Spleen (tissue), 11 donors: Measurements from ENCODE around the gene LCE1D. TPM values are rescaled to one million over a fixed set of nuclear protein-coding genes. Genes with fewer than 3 reads are reported as not detected.

ENCODE experiments used
- DNase-seq: peaks from one replicate; pipeline ENCODE4 v3.0.0-alpha.2; 2020
- H3K27ac ChIP-seq, 8 donors: fragments of 200-600 bp; sonication (generic) in 7 of 8; 1 replicate in 4 of 8; 2 replicates in 4 of 8; pipeline versions ENCODE4 v1.5.0 to v1.8.0; 2016 to 2021; ENCODE audit warnings: inconsistent platforms in 4 of 8, mild to moderate bottlenecking in 4 of 8, moderate library complexity in 1 of 8
- H3K27me3 ChIP-seq, 7 donors: fragments of 200-600 bp; sonication (generic) in 6 of 7; replicated peaks in 1 of 7; 1 replicate in 4 of 7; 2 replicates in 3 of 7; pipeline versions ENCODE4 v1.5.0 to v1.8.0; 2016 to 2021; ENCODE audit warnings: inconsistent platforms in 3 of 7, mild to moderate bottlenecking in 1 of 7
- H3K36me3 ChIP-seq, 6 donors: fragments of 200-600 bp; sonication (generic) in 5 of 6; 1 replicate in 4 of 6; 2 replicates in 2 of 6; pipeline versions ENCODE4 v1.5.0 to v1.8.0; 2016 to 2021; ENCODE audit warnings: inconsistent platforms in 2 of 6
- H3K4me1 ChIP-seq, 6 donors: fragments of 200-600 bp; sonication (generic) in 5 of 6; 1 replicate in 3 of 6; 2 replicates in 3 of 6; pipeline versions ENCODE4 v1.5.0 to v1.8.0; 2016 to 2021; ENCODE audit warnings: inconsistent platforms in 3 of 6
- H3K4me3 ChIP-seq, 8 donors: fragments of 200-600 bp; sonication (generic) in 7 of 8; 1 replicate in 4 of 8; 2 replicates in 4 of 8; pipeline versions ENCODE4 v1.5.0 to v1.8.0; 2016 to 2021; ENCODE audit warnings: inconsistent platforms in 4 of 8, mild to moderate bottlenecking in 4 of 8, moderate library complexity in 2 of 8
- H3K9me3 ChIP-seq, 8 donors: fragments of 200-600 bp; sonication (generic) in 7 of 8; 1 replicate in 4 of 8; 2 replicates in 4 of 8; pipeline versions ENCODE4 v1.5.0 to v1.8.0; 2016 to 2021; ENCODE audit warnings: inconsistent platforms in 4 of 8
- CTCF ChIP-seq, 11 experiments: fragments of 200-600 bp in 7 of 11; fragments of 450-650 bp in 4 of 11; sonication (generic) in 4 of 11; IDR thresholded peaks in 8 of 11; conservative IDR thresholded peaks in 3 of 11; 1 replicate in 7 of 11; 2 replicates in 4 of 11; pipeline versions ENCODE4 v1.4.0 to v1.8.0; 2016 to 2021; ENCODE audit warnings: antibody characterized with exemption in 11 of 11, inconsistent platforms in 4 of 11, mild to moderate bottlenecking in 1 of 11
- POLR2A ChIP-seq, 3 donors: fragments of 450-650 bp; IDR thresholded peaks; one replicate each; pipeline ENCODE4 v1.5.1; 2017; ENCODE audit warnings: antibody characterized with exemption in 3 of 3, mild to moderate bottlenecking in 1 of 3
- POLR2AphosphoS5 ChIP-seq, 3 donors: sonication (generic); formaldehyde crosslinking; IDR thresholded peaks; one replicate each; pipeline ENCODE4 v1.5.1; 2017; ENCODE audit warnings: antibody characterized with exemption in 3 of 3
- WGBS, 5 donors: extraction: QIAGEN DNeasy Blood & Tissue Kit in 3 of 5; methylation state at CpG; one replicate each; pipeline versions ENCODE4 v1.1.5 to v1.1.7; 2013 to 2018; 5-methylcytosine and 5-hydroxymethylcytosine counted together
- intact Hi-C: fragments of 100-400 bp; cut with DNase I; formaldehyde crosslinking; loops from one replicate; pipeline ENCODE4 v1.15.0; 2023; ENCODE audit warnings: low total_unique reads
- polyA plus RNA-seq, 3 donors: library from polyadenylated mRNA; stranded (reverse); fragments of 200-250 nt; gene quantifications; one replicate each; pipeline ENCODE4 v1.2.1, GENCODE V29; 2013
- total RNA-seq, 7 donors: library from RNA; depleted of rRNA in 3 of 7; stranded (reverse); fragments of >200 nt in 3 of 7; fragmentation: NEBNext Ultra II Directional in 4 of 7; extraction: Animal tissue kit (Norgen Biotek cat#: 25700) in 4 of 7; gene quantifications; one replicate each; pipeline versions ENCODE4 v1.1.0 to v1.2.1, GENCODE V29; 2016 to 2021
- donor health status: healthy with polysubstance abuse.
- donor health status: DM: no; HTN: no; CAD: no; lungs with moderate emphysema.
- donor health status: DM: no; HTN: no; CAD: no.
- donor health status: Bipolar disorder and iron deficiency.
- donor health status: healthy.
- donor health status: DM: no; HTN: no; CAD: no.
- donor health status: DM: yes; HTN: yes; CAD: no.

LCE1D gene
- total and polyA plus RNA-seq, 10 donors, result not detected

- intact Hi-C loops, result no loop called here
- no peaks in the 10 kb centered on the region for H3K36me3 ChIP-seq
- H3K4me1 ChIP-seq, result no peaks in the 10 kb centered on the region
- peaks cover 0 to 2% (median 0%) of the 10 kb centered on the region in 8 donors for H3K9me3 ChIP-seq
- H3K27me3 ChIP-seq, result peaks cover 0 to 46% (median 0%) of the 10 kb centered on the region in 7 donors
- DNase-seq, result no peak
- no peak overlapping the region for H3K27ac ChIP-seq
- TF ChIP-seq POLR2AphosphoS5 (IDR thresholded peaks at IDR 0.05) (no peak), POLR2A (IDR thresholded peaks at IDR 0.05) (no peak)
- H3K4me3 ChIP-seq, result no peak overlapping the region
Observed at GRCh38 chr1:152824964-152825363, 28.4 kb downstream of the LCE1D start.

GRCh38 chr1:152827173-152827572 lies 30.7 kb downstream of the LCE1D start, which contains the start of gene LCE1A:
Gene LCE1A, plus strand, starts transcription at chr1:152827473. Its CDS starts 0 bp downstream, at chr1:152827473.
- peaks cover 0 to 60% (median 0%) of the 10 kb centered on the region in 7 donors for H3K27me3 ChIP-seq
- H3K4me3 ChIP-seq, result no peak within 1 kb of the TSS
- H3K27ac ChIP-seq, result no peak within 1 kb of the TSS
- 65 to 95% (median 73%) methylated on average over 2 of the region's 2 CpGs for WGBS, 5 donors
- H3K4me1 ChIP-seq, result no peaks in the 10 kb centered on the region
- DNase-seq, result no peak
- TF ChIP-seq POLR2A (IDR thresholded peaks at IDR 0.05), result no peak
- no peak for TF ChIP-seq POLR2AphosphoS5 (IDR thresholded peaks at IDR 0.05)
- no peak for TF ChIP-seq CTCF (IDR thresholded peaks at IDR 0.05 in 8 of 11, conservative IDR thresholded peaks at IDR 0.05 in 3 of 11)
- peaks cover 0 to 9% (median 0%) of the 10 kb centered on the region in 8 donors for H3K9me3 ChIP-seq
- intact Hi-C loops, result no loop called here
- H3K36me3 ChIP-seq, result no peaks in the 10 kb centered on the region

GRCh38 chr1:152836870-152837269 lies 40.3 kb downstream of the LCE1D start:
- H3K4me1 ChIP-seq, result no peaks in the 10 kb centered on the region
- no peak for TF ChIP-seq CTCF (IDR thresholded peaks at IDR 0.05 in 8 of 11, conservative IDR thresholded peaks at IDR 0.05 in 3 of 11)
- no peak for TF ChIP-seq POLR2AphosphoS5 (IDR thresholded peaks at IDR 0.05)
- no peak for TF ChIP-seq POLR2A (IDR thresholded peaks at IDR 0.05)
- no peak overlapping the region for H3K27ac ChIP-seq
- no peaks in the 10 kb centered on the region for H3K27me3 ChIP-seq
- no peaks in the 10 kb centered on the region for H3K36me3 ChIP-seq
- 54 to 69% (median 65%) methylated on average over 2 of the region's 2 CpGs for WGBS, 5 donors
- no peaks in the 10 kb centered on the region for H3K9me3 ChIP-seq
- H3K4me3 ChIP-seq, result no peak overlapping the region
- intact Hi-C loops, result no loop called here
- DNase-seq, result no peak

GRCh38 chr1:152842556-152842955 lies 46.0 kb downstream of the LCE1D start, which contains the start of gene LCE6A:
Gene LCE6A, plus strand, starts transcription at chr1:152842856. Its CDS starts 665 bp downstream, at chr1:152843521.
- Histone ChIP-seq H3K36me3 (no peaks in the 10 kb centered on the region), H3K9me3 (no peaks in the 10 kb centered on the region), H3K27me3 (peaks cover 0 to 4% (median 0%) of the 10 kb centered on the region in 7 donors), H3K4me1 (no peaks in the 10 kb centered on the region), H3K27ac (no peak within 1 kb of the TSS), H3K4me3 (no peak within 1 kb of the TSS)
- intact Hi-C loops, result no loop called here
- no peak for DNase-seq
- TF ChIP-seq CTCF (IDR thresholded peaks at IDR 0.05 in 8 of 11, conservative IDR thresholded peaks at IDR 0.05 in 3 of 11), result no peak
- no peak for TF ChIP-seq POLR2A (IDR thresholded peaks at IDR 0.05)
- TF ChIP-seq POLR2AphosphoS5 (IDR thresholded peaks at IDR 0.05), result no peak
- 71 to 93% (median 89%) methylated on average over 3 of the region's 3 CpGs for WGBS, 5 donors

Other genes with a start within 250 kb of the LCE1D start
- not detected for gene LCE3E, start 229.9 kb upstream of the LCE1D start, total RNA-seq
- not detected for gene LCE3E, start 229.9 kb upstream of the LCE1D start, polyA plus RNA-seq
- gene LCE3D, start 216.2 kb upstream of the LCE1D start, total RNA-seq, result not detected
- gene LCE3D, start 216.2 kb upstream of the LCE1D start, polyA plus RNA-seq, result under 1 TPM in 1 of 3 donors, not detected in 2; 0.32 TPM
- not detected for gene LCE3C, start 196.5 kb upstream of the LCE1D start, total RNA-seq
- not detected for gene LCE3C, start 196.5 kb upstream of the LCE1D start, polyA plus RNA-seq
- gene LCE3B, start 182.9 kb upstream of the LCE1D start, total RNA-seq, result not detected
- not detected for gene LCE3B, start 182.9 kb upstream of the LCE1D start, polyA plus RNA-seq
- not detected for gene LCE3A, start 173.6 kb upstream of the LCE1D start, total RNA-seq
- gene LCE3A, start 173.6 kb upstream of the LCE1D start, polyA plus RNA-seq, result not detected
- not detected for gene LCE2D, start 133.3 kb upstream of the LCE1D start, total RNA-seq
- not detected for gene LCE2D, start 133.3 kb upstream of the LCE1D start, polyA plus RNA-seq
- gene LCE2C, start 121.4 kb upstream of the LCE1D start, total RNA-seq, result not detected
- not detected for gene LCE2C, start 121.4 kb upstream of the LCE1D start, polyA plus RNA-seq
- not detected for gene LCE2B, start 110.6 kb upstream of the LCE1D start, total RNA-seq
- not detected for gene LCE2B, start 110.6 kb upstream of the LCE1D start, polyA plus RNA-seq
- not detected for gene LCE2A, start 98.4 kb upstream of the LCE1D start, total RNA-seq
- gene LCE2A, start 98.4 kb upstream of the LCE1D start, polyA plus RNA-seq, result not detected
- not detected for gene LCE4A, start 88.6 kb upstream of the LCE1D start, total RNA-seq
- gene LCE4A, start 88.6 kb upstream of the LCE1D start, polyA plus RNA-seq, result not detected
- gene KPRP, start 38.7 kb upstream of the LCE1D start, total RNA-seq, result not detected
- gene KPRP, start 38.7 kb upstream of the LCE1D start, polyA plus RNA-seq, result not detected
- not detected for gene LCE1F, start 21.6 kb upstream of the LCE1D start, total RNA-seq
- gene LCE1F, start 21.6 kb upstream of the LCE1D start, polyA plus RNA-seq, result not detected
- gene LCE1E, start 10.5 kb upstream of the LCE1D start, total RNA-seq, result not detected
- gene LCE1E, start 10.5 kb upstream of the LCE1D start, polyA plus RNA-seq, result not detected
- not detected for gene LCE1C, start 9.9 kb downstream of the LCE1D start, total RNA-seq
- gene LCE1C, start 9.9 kb downstream of the LCE1D start, polyA plus RNA-seq, result not detected
- gene LCE1B, start 15.2 kb downstream of the LCE1D start, total RNA-seq, result not detected
- not detected for gene LCE1B, start 15.2 kb downstream of the LCE1D start, polyA plus RNA-seq
- not detected for gene LCE1A, start 30.8 kb downstream of the LCE1D start, total RNA-seq
- not detected for gene LCE1A, start 30.8 kb downstream of the LCE1D start, polyA plus RNA-seq
- gene LCE6A, start 46.1 kb downstream of the LCE1D start, total RNA-seq, result not detected
- gene LCE6A, start 46.1 kb downstream of the LCE1D start, polyA plus RNA-seq, result not detected
- gene LCE7A, start 63.3 kb downstream of the LCE1D start, total RNA-seq, result not detected
- not detected for gene LCE7A, start 63.3 kb downstream of the LCE1D start, polyA plus RNA-seq
- gene SMCP, start 81.6 kb downstream of the LCE1D start, total RNA-seq, result not detected
- gene SMCP, start 81.6 kb downstream of the LCE1D start, polyA plus RNA-seq, result not detected
- gene IVL, start 111.8 kb downstream of the LCE1D start, total RNA-seq, result not detected
- under 1 TPM in 2 of 3 donors, not detected in 1; 0.04 to 0.05 TPM for gene IVL, start 111.8 kb downstream of the LCE1D start, polyA plus RNA-seq
- not detected for gene SPRR5, start 150.5 kb downstream of the LCE1D start, total RNA-seq
- not detected for gene SPRR5, start 150.5 kb downstream of the LCE1D start, polyA plus RNA-seq
- not detected for gene SPRR4, start 173.9 kb downstream of the LCE1D start, total RNA-seq
- gene SPRR4, start 173.9 kb downstream of the LCE1D start, polyA plus RNA-seq, result not detected
- not detected for gene SPRR1A, start 187.4 kb downstream of the LCE1D start, total RNA-seq
- gene SPRR1A, start 187.4 kb downstream of the LCE1D start, polyA plus RNA-seq, result not detected
- not detected for gene SPRR3, start 205.0 kb downstream of the LCE1D start, total RNA-seq
- gene SPRR3, start 205.0 kb downstream of the LCE1D start, polyA plus RNA-seq, result 1 to 10 TPM in 2 of 3 donors, under 1 TPM in 1; 0.39 to 9.3 (median 1.8) TPM
- not detected for gene SPRR1B, start 234.5 kb downstream of the LCE1D start, total RNA-seq
- 1 to 10 TPM in 1 of 3 donors, under 1 TPM in 1, not detected in 1; 0.30 to 1.2 TPM for gene SPRR1B, start 234.5 kb downstream of the LCE1D start, polyA plus RNA-seq
- gene SPRR2D, start 244.4 kb downstream of the LCE1D start, total RNA-seq, result not detected
- gene SPRR2D, start 244.4 kb downstream of the LCE1D start, polyA plus RNA-seq, result 1 to 10 TPM in 1 of 3 donors, not detected in 2; 1.1 TPM